IMR-90 (cell line): ENCODE measurements around the gene SLX9. TPM values are rescaled to one million over a fixed set of nuclear protein-coding genes. Genes with fewer than 3 reads are reported as not detected.
A peak's percentile ranks its signal among the peaks of the same experiment; 100 is the strongest.

Experiments
- ATAC-seq: fragments of 200-7000 bp; cut with Tn5 transposase; 2 replicates; pipeline ENCODE4 v1.9.1; 2020; ENCODE audit warnings: low read depth, mild to moderate bottlenecking, moderate library complexity
- BruUV-seq: library from RNA; stranded (reverse); fragments of 400-500 nt; replicated peaks from 2 replicates; lab custom pipeline; 2021; lab: Mats Ljungman, UMichigan
- CTCF ChIA-PET: fragments of 300-600 bp; formaldehyde crosslinking; extraction: SDS; loops from one replicate; lab custom pipeline; 2021; ENCODE audit warnings: antibody characterized with exemption; lab: Yijun Ruan, JAX
- POLR2A ChIA-PET: fragments of 300-600 bp; sonication (Branson Sonifier 250); formaldehyde crosslinking; loops from one replicate; lab custom pipeline; 2022; ENCODE audit warnings: antibody characterized with exemption; ENCODE audit not compliant: unreplicated experiment; lab: Charles Lee
- DNase-seq: peaks from one replicate; pipeline ENCODE4 v3.0.0; 2013
- H2AFZ ChIP-seq: replicated peaks from 2 replicates; pipeline ENCODE3; 2013; ENCODE audit warnings: low read length, mild to moderate bottlenecking; ENCODE audit not compliant: poor library complexity
- H2AK5ac ChIP-seq: 2 replicates; pipeline ENCODE4 v1.6.1; 2013; ENCODE audit warnings: low read depth, low read length, inconsistent platforms
- H2AK9ac ChIP-seq: replicated peaks from 2 replicates; pipeline ENCODE3; 2013; ENCODE audit warnings: mild to moderate bottlenecking, low read depth, low read length, moderate library complexity; ENCODE audit not compliant: poor library complexity
- H2BK120ac ChIP-seq: 2 replicates; pipeline ENCODE4 v1.6.1; 2013; ENCODE audit warnings: low read depth, low read length, inconsistent platforms
- H2BK15ac ChIP-seq: 3 replicates; pipeline ENCODE4 v1.6.1; 2013; ENCODE audit warnings: low read depth, low read length, inconsistent platforms
- H2BK20ac ChIP-seq: 2 replicates; pipeline ENCODE4 v1.6.1; 2013; ENCODE audit warnings: low read depth, mild to moderate bottlenecking, inconsistent platforms, low read length, moderate library complexity
- H2BK5ac ChIP-seq: 2 replicates; pipeline ENCODE4 v1.6.1; 2013; ENCODE audit warnings: mild to moderate bottlenecking, low read depth, low read length, inconsistent platforms; ENCODE audit not compliant: poor library complexity, severe bottlenecking
- H3K14ac ChIP-seq: replicated peaks from 2 replicates; pipeline ENCODE4 v1.6.1; 2013; ENCODE audit warnings: low read depth, low read length, inconsistent platforms
- H3K18ac ChIP-seq: 2 replicates; pipeline ENCODE4 v1.6.1; 2013; ENCODE audit warnings: low read depth, low read length, control low read depth
- H3K23ac ChIP-seq: 2 replicates; pipeline ENCODE4 v1.6.1; 2013; ENCODE audit warnings: low read depth, low read length, inconsistent platforms
- H3K27ac ChIP-seq: 2 replicates; pipeline ENCODE4 v1.5.1; 2013; ENCODE audit warnings: mild to moderate bottlenecking, control low read depth, low read length; ENCODE audit not compliant: insufficient read depth
- H3K27me3 ChIP-seq: 2 replicates; pipeline ENCODE4 v1.6.1; 2013; ENCODE audit warnings: low read length; ENCODE audit not compliant: control insufficient read depth, insufficient read depth
- H3K36me3 ChIP-seq: 2 replicates; pipeline ENCODE4 v1.6.1; 2013; ENCODE audit warnings: low read length, mixed read lengths; ENCODE audit not compliant: control insufficient read depth, insufficient read depth
- H3K4ac ChIP-seq: 2 replicates; pipeline ENCODE4 v1.6.1; 2013; ENCODE audit warnings: low read depth, low read length, inconsistent platforms
- H3K4me1 ChIP-seq: 2 replicates; pipeline ENCODE4 v1.6.1; 2013; ENCODE audit warnings: low read length, mixed read lengths; ENCODE audit not compliant: control insufficient read depth, insufficient read depth
- H3K4me2 ChIP-seq: 2 replicates; pipeline ENCODE4 v1.6.1; 2013; ENCODE audit warnings: low read depth, mild to moderate bottlenecking, control low read depth, low read length, moderate library complexity
- H3K4me3 ChIP-seq: 2 replicates; pipeline ENCODE4 v1.5.1; 2013; ENCODE audit warnings: low read depth, mild to moderate bottlenecking, control low read depth, low read length, moderate library complexity; ENCODE audit not compliant: insufficient read depth
- H3K56ac ChIP-seq: 2 replicates; pipeline ENCODE4 v1.6.1; 2013; ENCODE audit warnings: low read length, inconsistent platforms; ENCODE audit not compliant: insufficient read depth; ENCODE audit errors: extremely low read depth
- H3K79me1 ChIP-seq, 2 experiments: 2 replicates each; pipeline ENCODE4 v1.6.1; 2013; ENCODE audit warnings: low read length in 2 of 2, inconsistent platforms in 1 of 2, low read depth in 1 of 2
- H3K9ac ChIP-seq: 2 replicates; pipeline ENCODE4 v1.6.1; 2013; ENCODE audit warnings: low read depth, low read length, control low read depth
- H3K9me1 ChIP-seq: 2 replicates; pipeline ENCODE4 v1.6.1; 2013; ENCODE audit warnings: low read length, inconsistent platforms; ENCODE audit not compliant: insufficient read depth
- H3K9me3 ChIP-seq: 2 replicates; pipeline ENCODE4 v1.6.1; 2013; ENCODE audit warnings: low read length; ENCODE audit not compliant: control insufficient read depth, insufficient read depth
- H4K20me1 ChIP-seq: 2 replicates; pipeline ENCODE4 v1.6.1; 2013; ENCODE audit warnings: low read length, inconsistent platforms; ENCODE audit not compliant: insufficient read depth
- H4K5ac ChIP-seq: 2 replicates; pipeline ENCODE4 v1.6.1; 2013; ENCODE audit warnings: mild to moderate bottlenecking, low read depth, low read length, control low read depth
- H4K8ac ChIP-seq, 2 experiments: 2 replicates each; pipeline ENCODE4 v1.6.1; 2013; ENCODE audit warnings: low read depth in 2 of 2, low read length in 2 of 2, control low read depth in 1 of 2, inconsistent platforms in 1 of 2
- H4K91ac ChIP-seq: 2 replicates; pipeline ENCODE4 v1.6.1; 2013; ENCODE audit warnings: low read depth, low read length, inconsistent platforms; ENCODE audit not compliant: insufficient read depth
- BHLHE40 ChIP-seq: fragments of 150-350 bp; IDR thresholded peaks from 2 replicates; pipeline ENCODE4 v1.6.1; 2016; ENCODE audit warnings: mild to moderate bottlenecking, low read depth, low read length
- CEBPB ChIP-seq: IDR thresholded peaks from 2 replicates; pipeline ENCODE4 v1.6.1; 2012; ENCODE audit warnings: low read depth, low read length, improper control_type of control experiment
- MAFK ChIP-seq: IDR thresholded peaks from 2 replicates; pipeline ENCODE4 v1.6.1; 2012; ENCODE audit warnings: low read depth, low read length, improper control_type of control experiment
- MXI1 ChIP-seq: IDR thresholded peaks from 2 replicates; pipeline ENCODE4 v1.6.1; 2012; ENCODE audit warnings: low read depth, mild to moderate bottlenecking, low read length, moderate library complexity, borderline replicate concordance
- POLR2A ChIP-seq: IDR thresholded peaks from 2 replicates; pipeline ENCODE4 v1.6.1; 2012; ENCODE audit warnings: mild to moderate bottlenecking, low read depth, low read length
- RAD21 ChIP-seq: IDR thresholded peaks from 2 replicates; pipeline ENCODE4 v1.6.1; 2012; ENCODE audit warnings: low read length, improper control_type of control experiment
- RCOR1 ChIP-seq: IDR thresholded peaks from 2 replicates; pipeline ENCODE4 v1.6.1; 2012; ENCODE audit warnings: mild to moderate bottlenecking, low read length, improper control_type of control experiment; ENCODE audit not compliant: insufficient replicate concordance
- RFX5 ChIP-seq: IDR thresholded peaks from 2 replicates; pipeline ENCODE4 v1.8.0; 2012; ENCODE audit warnings: low read depth, mild to moderate bottlenecking, low read length, moderate library complexity
- SMC3 ChIP-seq: fragments of 150-350 bp; IDR thresholded peaks from 2 replicates; pipeline ENCODE4 v1.6.1; 2016; ENCODE audit warnings: low read depth, mild to moderate bottlenecking, antibody characterized with exemption, low read length, moderate library complexity
- WGBS, 2 experiments: methylation state at CpG; one replicate each; pipeline versions ENCODE4 v1.1.5 to v1.1.7; 2013; ENCODE audit warnings: missing lambda C conversion rate in 2 of 2; ENCODE audit not compliant: insufficient read length in 1 of 2; ENCODE audit errors: extremely low coverage in 2 of 2; 5-methylcytosine and 5-hydroxymethylcytosine counted together
- dilution Hi-C: fragments of 300-500 bp; cut with HindIII; formaldehyde crosslinking; loops from one replicate; pipeline ENCODE4 v1.14.3; 2018; ENCODE audit warnings: low sequenced_read_pairs; ENCODE audit not compliant: unreplicated experiment
- in situ Hi-C: fragments of 300-500 bp; cut with MboI; formaldehyde crosslinking; loops from 3 replicates; pipeline ENCODE4 v1.14.3; 2019; ENCODE audit warnings: low sequenced_read_pairs, inconsistent platforms, mixed read lengths
- intact Hi-C: fragments of 100-400 bp; cut with micrococcal nuclease; formaldehyde crosslinking; loops from 2 replicates; pipeline ENCODE4 v1.10.0; 2022
- polyA plus RNA-seq, 3 experiments: library from polyadenylated mRNA; depleted of rRNA; stranded (reverse); fragments of >200 nt; gene quantifications; 2 replicates each; pipeline ENCODE4 v1.2.3, GENCODE V29; 2012; ENCODE audit warnings: low replicate concordance in 1 of 3
- total RNA-seq: library from RNA; depleted of rRNA; stranded (reverse); fragments of >200 nt; gene quantifications from 2 replicates; pipeline ENCODE4 v1.2.3, GENCODE V29; 2012
- TF ChIP-seq, protein P1 (sequence below): fragments of 150-350 bp; IDR thresholded peaks from 2 replicates; pipeline ENCODE4 v1.6.1; 2017; ENCODE audit warnings: mild to moderate bottlenecking, antibody characterized with exemption, low read length, low read depth

Gene SLX9
- total and polyA plus RNA-seq, 2 of the 4 experiments (the other 2 are of a cell fraction) = 10.4 to 21.7 TPM

DNA sequence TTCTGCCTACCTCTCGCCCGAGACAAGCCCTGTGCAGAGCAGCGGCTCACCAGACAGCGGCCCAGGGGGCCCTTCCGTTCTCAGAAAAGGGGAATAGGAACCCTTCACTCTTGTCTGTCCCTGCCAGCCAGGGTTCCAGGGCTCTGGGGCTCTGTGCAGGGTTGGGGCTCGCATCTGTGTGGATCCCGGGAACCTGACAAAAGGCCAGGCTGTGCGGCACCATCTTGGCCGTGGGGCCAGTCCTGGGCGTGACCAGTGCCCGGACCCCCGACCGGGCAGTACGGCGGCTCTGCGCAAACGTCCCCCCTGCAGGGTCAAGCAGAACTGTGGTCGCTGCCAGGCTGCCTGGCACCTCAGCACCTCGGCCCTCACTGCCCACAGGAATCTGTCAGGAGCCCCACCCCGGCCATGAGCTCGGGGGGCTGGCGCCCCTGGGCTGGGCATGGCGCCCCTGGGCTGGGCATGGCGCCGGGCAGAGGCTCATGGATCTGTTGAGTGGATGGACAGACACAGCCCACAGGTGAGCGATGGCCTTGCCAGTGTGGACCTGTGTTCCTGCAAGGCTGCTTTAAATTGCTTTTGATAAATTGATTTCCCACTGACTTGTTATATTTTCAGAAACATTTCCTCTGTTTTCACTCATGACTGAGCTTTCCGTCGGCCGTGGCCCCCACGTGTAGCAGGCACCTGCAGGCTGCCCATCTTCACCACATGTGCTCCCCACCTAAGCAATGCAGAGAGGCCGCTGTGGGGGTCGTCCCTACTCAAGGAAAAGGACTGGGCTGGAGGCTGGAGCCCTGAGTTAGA, 59.0 kb downstream of the SLX9 start:
- H3K9me1 ChIP-seq = no peaks in the 10 kb centered on the region
- DNase-seq = no peak
- H3K4me2 ChIP-seq = no peak overlapping the region
- peaks cover 22% of the 10 kb centered on the region; the same call in 1 of the 2 replicates for H3K27me3 ChIP-seq
- dilution Hi-C loops = no loop called here
- no peak overlapping the region for H4K91ac ChIP-seq
- TF ChIP-seq MAFK (no peak), RCOR1 (no peak), RFX5 (no peak), BHLHE40 (no peak), POLR2A (no peak), MXI1 (no peak), SMC3 (no peak), CEBPB (no peak), RAD21 (no peak)
- TF ChIP-seq, protein P1, sequence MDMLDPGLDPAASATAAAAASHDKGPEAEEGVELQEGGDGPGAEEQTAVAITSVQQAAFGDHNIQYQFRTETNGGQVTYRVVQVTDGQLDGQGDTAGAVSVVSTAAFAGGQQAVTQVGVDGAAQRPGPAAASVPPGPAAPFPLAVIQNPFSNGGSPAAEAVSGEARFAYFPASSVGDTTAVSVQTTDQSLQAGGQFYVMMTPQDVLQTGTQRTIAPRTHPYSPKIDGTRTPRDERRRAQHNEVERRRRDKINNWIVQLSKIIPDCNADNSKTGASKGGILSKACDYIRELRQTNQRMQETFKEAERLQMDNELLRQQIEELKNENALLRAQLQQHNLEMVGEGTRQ = no peak
- H2BK15ac ChIP-seq = no peak overlapping the region
- no peak for ATAC-seq
- no peak overlapping the region for H3K18ac ChIP-seq
- peak overlapping the region; percentile 11 for H2AFZ ChIP-seq
- H2AK5ac ChIP-seq = peak overlapping the region; percentile 63; the same call in 1 of the 2 replicates
- intact Hi-C loops = no loop called here
- H3K36me3 ChIP-seq = no peaks in the 10 kb centered on the region
- H3K4me3 ChIP-seq = no peak overlapping the region
- H2BK20ac ChIP-seq = no peak overlapping the region
- no peak overlapping the region for H2BK5ac ChIP-seq
- peaks cover 7% of the 10 kb centered on the region; the same call in 1 of the 2 replicates for H3K9me3 ChIP-seq
- BruUV-seq = no TSS peak
- H3K14ac ChIP-seq = no peak overlapping the region
- 88% methylated on average over 8 of the region's 32 CpGs; no CpG with 5 or more reads in 1 of the 2 experiments for WGBS, 2 experiments
- CTCF ChIA-PET = interaction anchor here (1.0 kb wide), 1 partner anchor 11 kb away, joined by 3 read pairs; no protein-coding TSS in a partner anchor
- POLR2A ChIA-PET = no interaction called here
- H3K27ac ChIP-seq = no peak overlapping the region
- no peak overlapping the region for H2BK120ac ChIP-seq
- peaks cover 3% of the 10 kb centered on the region for H3K4me1 ChIP-seq
- H3K23ac ChIP-seq = no peak overlapping the region
- no peak overlapping the region for H3K9ac ChIP-seq
- H2AK9ac ChIP-seq = no peak overlapping the region
- no peak overlapping the region for H4K8ac ChIP-seq
- H3K56ac ChIP-seq = no peak overlapping the region
- H4K20me1 ChIP-seq = no peaks in the 10 kb centered on the region; the same call in 1 of the 2 replicates
- H3K4ac ChIP-seq = no peak overlapping the region
- no peaks in the 10 kb centered on the region for H3K79me1 ChIP-seq
- in situ Hi-C loops = no loop called here
- no peak overlapping the region for H4K5ac ChIP-seq
